CD14-positive monocyte (primary cell): Measurements from ENCODE around the gene ITPR1. TPM values are rescaled to one million over a fixed set of nuclear protein-coding genes. Genes with fewer than 3 reads are reported as not detected.

Experiments
- DNase-seq, 3 donors: peaks; one replicate each; pipeline ENCODE4 v3.0.0-alpha.2; 2011 to 2022
- H2AFZ ChIP-seq: 2 replicates; pipeline ENCODE4 v1.6.0; 2012; ENCODE audit warnings: mild to moderate bottlenecking, low read depth, low read length, inconsistent platforms; ENCODE audit not compliant: insufficient read depth, poor library complexity, severe bottlenecking
- H3K27ac ChIP-seq, 2 donors: 1 replicate in 1 of 2; 2 replicates in 1 of 2; pipeline ENCODE4 v1.5.1; 2012 to 2013; ENCODE audit warnings: low read length in 2 of 2, control low read depth in 1 of 2, inconsistent platforms in 1 of 2, low read depth in 1 of 2, mild to moderate bottlenecking in 1 of 2
- H3K27me3 ChIP-seq, 2 donors: one replicate each; pipeline versions ENCODE4 v1.6.0 to v1.6.1; 2011 to 2013; ENCODE audit warnings: low read length in 2 of 2; ENCODE audit not compliant: control insufficient read depth in 2 of 2, insufficient read depth in 2 of 2
- H3K36me3 ChIP-seq, 2 donors: replicated peaks in 1 of 2; 1 replicate in 1 of 2; 2 replicates in 1 of 2; pipeline versions ENCODE4 v1.5.1 to v1.6.1; 2012 to 2013; ENCODE audit warnings: low read length in 2 of 2, control low read depth in 1 of 2, inconsistent platforms in 1 of 2, mild to moderate bottlenecking in 1 of 2; ENCODE audit not compliant: insufficient read depth in 2 of 2, control insufficient read depth in 1 of 2
- H3K4me1 ChIP-seq, 2 donors: 1 replicate in 1 of 2; 2 replicates in 1 of 2; pipeline versions ENCODE4 v1.5.1 to v1.6.1; 2012 to 2013; ENCODE audit warnings: low read length in 2 of 2, control low read depth in 1 of 2, inconsistent platforms in 1 of 2, mild to moderate bottlenecking in 1 of 2, moderate library complexity in 1 of 2; ENCODE audit not compliant: insufficient read depth in 2 of 2, control insufficient read depth in 1 of 2
- H3K4me2 ChIP-seq: replicated peaks from 2 replicates; pipeline ENCODE3; 2012; ENCODE audit warnings: low read length, moderate library complexity, mild to moderate bottlenecking; ENCODE audit not compliant: poor library complexity, severe bottlenecking; ENCODE audit errors: extremely low read depth
- H3K4me3 ChIP-seq, 3 experiments: fragments of 200-600 bp in 1 of 3; sonication (generic) in 1 of 3; replicated peaks in 1 of 3; 1 replicate in 2 of 3; 2 replicates in 1 of 3; pipeline ENCODE4 v1.5.1; 2011 to 2013; ENCODE audit warnings: low read length in 3 of 3, mild to moderate bottlenecking in 3 of 3, control low read depth in 2 of 3, low read depth in 2 of 3, inconsistent platforms in 1 of 3, moderate library complexity in 1 of 3
- H3K79me2 ChIP-seq: 2 replicates; pipeline ENCODE4 v1.6.0; 2012; ENCODE audit warnings: mild to moderate bottlenecking, control low read depth, inconsistent platforms, low read length, moderate library complexity; ENCODE audit not compliant: insufficient read depth
- H3K9ac ChIP-seq: 2 replicates; pipeline ENCODE4 v1.6.0; 2017; ENCODE audit warnings: low read length, mild to moderate bottlenecking; ENCODE audit not compliant: insufficient read depth, poor library complexity, severe bottlenecking
- H3K9me3 ChIP-seq, 2 donors: replicated peaks in 1 of 2; 1 replicate in 1 of 2; 2 replicates in 1 of 2; pipeline versions ENCODE4 v1.5.1 to v1.6.1; 2012 to 2013; ENCODE audit warnings: low read length in 2 of 2, control low read depth in 1 of 2; ENCODE audit not compliant: control insufficient read depth in 1 of 2, insufficient read depth in 1 of 2
- H4K20me1 ChIP-seq: 2 replicates; pipeline ENCODE4 v1.6.0; 2012; ENCODE audit warnings: mild to moderate bottlenecking, low read length, control low read depth, moderate library complexity; ENCODE audit not compliant: insufficient read depth
- H3K27ac Mint-ChIP-seq, 7 donors: one replicate each; pipeline ENCODE4 v1.8.0; 2020; ENCODE audit warnings: mild to moderate bottlenecking in 7 of 7, mixed read lengths in 7 of 7, moderate library complexity in 6 of 7, inconsistent platforms in 2 of 7
- H3K27me3 Mint-ChIP-seq, 3 donors: one replicate each; pipeline ENCODE4 v1.8.0; 2021 to 2022; ENCODE audit warnings: low read depth in 3 of 3, mild to moderate bottlenecking in 3 of 3, mixed read lengths in 3 of 3, moderate library complexity in 3 of 3, inconsistent platforms in 1 of 3
- H3K36me3 Mint-ChIP-seq, 2 donors: one replicate each; pipeline ENCODE4 v1.8.0; 2020; ENCODE audit warnings: mixed read lengths in 2 of 2, inconsistent platforms in 1 of 2, mild to moderate bottlenecking in 1 of 2
- H3K4me1 Mint-ChIP-seq: one replicate; pipeline ENCODE4 v1.8.0; 2020; ENCODE audit warnings: mild to moderate bottlenecking, mixed read lengths
- H3K4me3 Mint-ChIP-seq, 2 donors: one replicate each; pipeline ENCODE4 v1.8.0; 2020; ENCODE audit warnings: mild to moderate bottlenecking in 2 of 2, mixed read lengths in 2 of 2, moderate library complexity in 1 of 2
- H3K9me3 Mint-ChIP-seq, 7 donors: one replicate each; pipeline ENCODE4 v1.8.0; 2020 to 2022; ENCODE audit warnings: mixed read lengths in 7 of 7, mild to moderate bottlenecking in 6 of 7, moderate library complexity in 6 of 7, inconsistent platforms in 2 of 7
- WGBS: methylation state at CpG from one replicate; pipeline ENCODE4 v1.1.5; 2013; ENCODE audit warnings: missing lambda C conversion rate; ENCODE audit not compliant: insufficient coverage; 5-methylcytosine and 5-hydroxymethylcytosine counted together
- intact Hi-C, 2 donors: fragments of 100-400 bp; cut with micrococcal nuclease; formaldehyde crosslinking; loops; one replicate each; pipeline versions ENCODE4 v1.15.0 to v1.15.1; 2023
- polyA plus RNA-seq, 3 donors: library from polyadenylated mRNA; depleted of rRNA in 1 of 3; unstranded in 2 of 3; stranded (reverse) in 1 of 3; fragments of 300-500 nt in 2 of 3; fragments of >200 nt in 1 of 3; fragmentation: Illumina TruSeq in 2 of 3; gene quantifications; 1 replicate in 2 of 3; 2 replicates in 1 of 3; pipeline ENCODE4 v1.2.3, GENCODE V29; 2012 to 2021
- TF ChIP-seq, protein P1 (sequence below): fragments of 200-600 bp; IDR thresholded peaks from one replicate; pipeline ENCODE4 v1.8.0; 2022; ENCODE audit warnings: antibody characterized with exemption, mild to moderate bottlenecking

The ITPR1 gene
- polyA plus RNA-seq, 3 donors = 3.2 to 21.1 (median 7.1) TPM

DNA sequence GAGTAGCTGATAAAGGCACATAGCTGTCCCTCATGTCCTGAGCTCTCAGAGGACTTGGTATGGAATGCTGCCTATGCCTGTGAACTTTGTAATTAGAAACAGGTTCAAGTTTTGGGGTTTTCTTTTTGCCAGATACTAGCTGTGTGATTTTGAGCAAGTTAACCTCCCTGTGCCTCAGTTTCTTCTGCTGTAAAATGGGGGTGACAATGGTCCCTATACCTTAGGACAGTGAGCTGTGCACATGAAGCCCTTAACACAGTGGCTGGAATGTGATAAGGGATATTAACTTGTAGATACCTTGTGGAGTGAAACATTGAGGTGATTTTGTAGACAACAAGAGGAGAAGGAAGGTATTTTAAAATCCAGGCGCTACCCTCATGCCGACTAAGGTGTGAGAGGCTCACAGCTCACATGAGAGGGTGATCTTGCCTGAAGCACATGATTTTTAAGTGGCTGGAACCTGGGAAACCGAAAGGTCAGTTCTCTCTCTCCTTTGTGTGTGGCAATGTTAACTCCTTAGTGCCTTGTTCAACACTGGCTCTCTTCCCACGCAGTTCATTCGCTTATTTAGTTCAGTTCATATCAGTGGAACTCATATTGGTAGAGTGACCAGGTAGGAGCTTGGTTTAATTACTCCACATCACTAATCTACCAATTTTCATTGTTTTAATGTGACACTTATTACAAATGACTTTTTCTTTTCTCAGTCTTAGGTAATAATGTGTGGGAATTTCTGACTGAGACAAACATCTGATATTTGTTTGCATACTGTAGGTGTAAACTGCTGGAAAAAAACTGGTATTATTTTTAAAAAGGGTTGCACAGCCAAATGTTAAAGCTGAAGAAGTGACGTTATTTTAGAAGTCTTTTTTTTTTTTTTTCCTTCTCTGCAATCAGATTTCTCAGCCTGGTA, 236.2 kb downstream of the ITPR1 start:
- intact Hi-C loops = no loop called here
- Histone ChIP-seq H4K20me1 (no peaks in the 10 kb centered on the region), H3K9me3 (no peaks in the 10 kb centered on the region), H3K27ac (no peak overlapping the region), H3K9ac (no peak overlapping the region), H3K4me1 (peaks cover 1 to 3% of the 10 kb centered on the region in 2 donors), H2AFZ (no peak overlapping the region), H3K27me3 (no peaks in the 10 kb centered on the region), H3K79me2 (no peaks in the 10 kb centered on the region), H3K4me2 (no peak overlapping the region), H3K36me3 (peaks cover 26 to 72% of the 10 kb centered on the region in 2 donors), H3K4me3 (no peak overlapping the region)
- peaks cover 0 to 7% (median 0%) of the 10 kb centered on the region in 3 donors for H3K27me3 Mint-ChIP-seq
- TF ChIP-seq, protein P1, sequence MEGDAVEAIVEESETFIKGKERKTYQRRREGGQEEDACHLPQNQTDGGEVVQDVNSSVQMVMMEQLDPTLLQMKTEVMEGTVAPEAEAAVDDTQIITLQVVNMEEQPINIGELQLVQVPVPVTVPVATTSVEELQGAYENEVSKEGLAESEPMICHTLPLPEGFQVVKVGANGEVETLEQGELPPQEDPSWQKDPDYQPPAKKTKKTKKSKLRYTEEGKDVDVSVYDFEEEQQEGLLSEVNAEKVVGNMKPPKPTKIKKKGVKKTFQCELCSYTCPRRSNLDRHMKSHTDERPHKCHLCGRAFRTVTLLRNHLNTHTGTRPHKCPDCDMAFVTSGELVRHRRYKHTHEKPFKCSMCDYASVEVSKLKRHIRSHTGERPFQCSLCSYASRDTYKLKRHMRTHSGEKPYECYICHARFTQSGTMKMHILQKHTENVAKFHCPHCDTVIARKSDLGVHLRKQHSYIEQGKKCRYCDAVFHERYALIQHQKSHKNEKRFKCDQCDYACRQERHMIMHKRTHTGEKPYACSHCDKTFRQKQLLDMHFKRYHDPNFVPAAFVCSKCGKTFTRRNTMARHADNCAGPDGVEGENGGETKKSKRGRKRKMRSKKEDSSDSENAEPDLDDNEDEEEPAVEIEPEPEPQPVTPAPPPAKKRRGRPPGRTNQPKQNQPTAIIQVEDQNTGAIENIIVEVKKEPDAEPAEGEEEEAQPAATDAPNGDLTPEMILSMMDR = no peak
- no peak for DNase-seq
- WGBS = 100% methylated on average over 3 of the region's 6 CpGs
- H3K9me3 Mint-ChIP-seq = no peaks in the 10 kb centered on the region
- H3K4me3 Mint-ChIP-seq = no peak overlapping the region
- H3K4me1 Mint-ChIP-seq = peaks cover 3% of the 10 kb centered on the region
- peaks cover 71 to 79% of the 10 kb centered on the region in 2 donors for H3K36me3 Mint-ChIP-seq
- peak overlapping the region in 1 of 7 donors; percentile 64 for H3K27ac Mint-ChIP-seq

DNA sequence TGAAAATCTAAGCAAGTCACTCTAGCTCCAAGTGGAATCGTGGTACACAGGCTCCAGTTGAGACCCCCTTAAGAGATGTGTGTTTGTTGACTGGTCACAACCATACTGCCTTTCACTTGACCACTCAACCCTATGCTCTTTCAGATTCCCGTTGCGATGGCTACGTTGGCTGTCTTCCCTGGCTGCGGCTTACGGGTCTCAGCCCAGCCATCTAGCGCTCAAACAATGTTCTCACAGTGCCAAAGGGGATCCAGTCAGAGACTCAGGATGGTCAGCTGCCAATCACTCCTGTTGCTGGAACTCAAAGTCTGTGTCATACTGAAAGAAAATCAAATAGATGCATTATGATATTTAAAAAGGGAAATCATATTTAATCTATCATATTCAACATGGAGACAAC, 237.6 kb downstream of the ITPR1 start:
- Mint-ChIP-seq H3K4me1 (no peaks in the 10 kb centered on the region), H3K27me3 (peaks cover 0 to 5% (median 0%) of the 10 kb centered on the region in 3 donors), H3K9me3 (no peaks in the 10 kb centered on the region), H3K4me3 (no peak overlapping the region), H3K27ac (peak overlapping the region in 1 of 7 donors; percentile 3), H3K36me3 (peaks cover 72 to 78% of the 10 kb centered on the region in 2 donors)
- intact Hi-C loops = no loop called here
- Histone ChIP-seq H3K4me3 (no peak overlapping the region), H3K27me3 (no peaks in the 10 kb centered on the region), H4K20me1 (no peaks in the 10 kb centered on the region), H3K36me3 (peaks cover 26 to 71% of the 10 kb centered on the region in 2 donors), H2AFZ (no peak overlapping the region), H3K4me2 (no peak overlapping the region), H3K4me1 (no peaks in the 10 kb centered on the region), H3K9me3 (no peaks in the 10 kb centered on the region), H3K27ac (no peak overlapping the region), H3K9ac (no peak overlapping the region), H3K79me2 (no peaks in the 10 kb centered on the region)
- TF ChIP-seq, protein P1 = no peak
- no peak for DNase-seq
- WGBS = 100% methylated on average over 4 of the region's 7 CpGs
